ENCODE measurements around the gene RPS19. TPM values are rescaled to one million over a fixed set of nuclear protein-coding genes. Genes with fewer than 3 reads are reported as not detected.

The RPS19 gene
- 2,022 and 3,019 TPM in 2 replicates for total RNA-seq (2014; rRNA removed; shearing (Covaris generic))

GRCh38 chr19:41859618-41860418, at the start of gene RPS19:
TSS of gene RPS19 (plus strand) at chr19:41860255. CDS start at chr19:41860775, 520 bp downstream.
- no peaks in the 10 kb centered on the region; the same call in 1 of the 2 replicates for H3K27me3 ChIP-seq (ENCODE audit: control insufficient read depth, insufficient read depth, low read length)
- H3K4me3 ChIP-seq (ENCODE audit: insufficient read depth, low read depth, low read length) = peak within 1 kb of the TSS; percentile 76
- peaks cover 40% of the 10 kb centered on the region for H3K36me3 ChIP-seq (replicated peaks; ENCODE audit: control insufficient read depth, insufficient read depth, low read length)
- DNase-seq = peak; percentile 98

- no peak for DNase-seq
- no peak overlapping the region for H3K4me3 ChIP-seq (ENCODE audit: insufficient read depth, low read depth, low read length)
- H3K36me3 ChIP-seq (replicated peaks; ENCODE audit: control insufficient read depth, insufficient read depth, low read length) = no peaks in the 10 kb centered on the region
- H3K27me3 ChIP-seq (ENCODE audit: control insufficient read depth, insufficient read depth, low read length) = no peaks in the 10 kb centered on the region
Measured at GRCh38 chr19:41810301-41810700, 49.8 kb upstream of the RPS19 start.

GRCh38 chr19:41811036-41811435, 49.0 kb upstream of the RPS19 start:
- Histone ChIP-seq H3K36me3 (replicated peaks; ENCODE audit: control insufficient read depth, insufficient read depth, low read length) (no peaks in the 10 kb centered on the region), H3K27me3 (ENCODE audit: control insufficient read depth, insufficient read depth, low read length) (no peaks in the 10 kb centered on the region), H3K4me3 (ENCODE audit: insufficient read depth, low read depth, low read length) (no peak overlapping the region)
- DNase-seq = no peak

GRCh38 chr19:41811981-41812380, 48.1 kb upstream of the RPS19 start:
- no peaks in the 10 kb centered on the region for H3K36me3 ChIP-seq (replicated peaks; ENCODE audit: control insufficient read depth, insufficient read depth, low read length)
- DNase-seq = no peak

GRCh38 chr19:41813911-41814310, 46.1 kb upstream of the RPS19 start:
- no peaks in the 10 kb centered on the region for H3K36me3 ChIP-seq (replicated peaks; ENCODE audit: control insufficient read depth, insufficient read depth, low read length)
- no peak for DNase-seq
- no peak overlapping the region for H3K4me3 ChIP-seq (ENCODE audit: insufficient read depth, low read depth, low read length)
- H3K27me3 ChIP-seq (ENCODE audit: control insufficient read depth, insufficient read depth, low read length) = no peaks in the 10 kb centered on the region

More at GRCh38 chr19:41811981-41812380, 48.1 kb upstream of the RPS19 start:
- no peaks in the 10 kb centered on the region for H3K27me3 ChIP-seq (ENCODE audit: control insufficient read depth, insufficient read depth, low read length)
- no peak overlapping the region for H3K4me3 ChIP-seq (ENCODE audit: insufficient read depth, low read depth, low read length)

- Histone ChIP-seq H3K36me3 (replicated peaks; ENCODE audit: control insufficient read depth, insufficient read depth, low read length) (no peaks in the 10 kb centered on the region), H3K27me3 (ENCODE audit: control insufficient read depth, insufficient read depth, low read length) (no peaks in the 10 kb centered on the region), H3K4me3 (ENCODE audit: insufficient read depth, low read depth, low read length) (no peak overlapping the region)
- DNase-seq = no peak
Measured at GRCh38 chr19:41815301-41815700, 44.8 kb upstream of the RPS19 start.

GRCh38 chr19:41816761-41817160, 43.3 kb upstream of the RPS19 start:
- no peak for DNase-seq
- H3K27me3 ChIP-seq (ENCODE audit: control insufficient read depth, insufficient read depth, low read length) = no peaks in the 10 kb centered on the region
- H3K36me3 ChIP-seq (replicated peaks; ENCODE audit: control insufficient read depth, insufficient read depth, low read length) = no peaks in the 10 kb centered on the region
- H3K4me3 ChIP-seq (ENCODE audit: insufficient read depth, low read depth, low read length) = no peak overlapping the region

GRCh38 chr19:41821003-41821735, 38.9 kb upstream of the RPS19 start:
- H3K4me3 ChIP-seq (ENCODE audit: insufficient read depth, low read depth, low read length) = no peak overlapping the region
- DNase-seq = peak; percentile 91
- H3K27me3 ChIP-seq (ENCODE audit: control insufficient read depth, insufficient read depth, low read length) = no peaks in the 10 kb centered on the region
- H3K36me3 ChIP-seq (replicated peaks; ENCODE audit: control insufficient read depth, insufficient read depth, low read length) = no peaks in the 10 kb centered on the region

- no peaks in the 10 kb centered on the region for H3K27me3 ChIP-seq (ENCODE audit: control insufficient read depth, insufficient read depth, low read length)
- H3K4me3 ChIP-seq (ENCODE audit: insufficient read depth, low read depth, low read length) = no peak overlapping the region
- DNase-seq = peak; percentile 3
- H3K36me3 ChIP-seq (replicated peaks; ENCODE audit: control insufficient read depth, insufficient read depth, low read length) = no peaks in the 10 kb centered on the region
Measured at GRCh38 chr19:41837981-41838708, 21.9 kb upstream of the RPS19 start.

GRCh38 chr19:41839211-41839610, 20.8 kb upstream of the RPS19 start:
- H3K36me3 ChIP-seq (replicated peaks; ENCODE audit: control insufficient read depth, insufficient read depth, low read length) = no peaks in the 10 kb centered on the region
- DNase-seq = no peak
- H3K27me3 ChIP-seq (ENCODE audit: control insufficient read depth, insufficient read depth, low read length) = no peaks in the 10 kb centered on the region
- no peak overlapping the region for H3K4me3 ChIP-seq (ENCODE audit: insufficient read depth, low read depth, low read length)

- DNase-seq = peak; percentile 10
- Histone ChIP-seq H3K36me3 (replicated peaks; ENCODE audit: control insufficient read depth, insufficient read depth, low read length) (no peaks in the 10 kb centered on the region), H3K4me3 (ENCODE audit: insufficient read depth, low read depth, low read length) (no peak overlapping the region), H3K27me3 (ENCODE audit: control insufficient read depth, insufficient read depth, low read length) (no peaks in the 10 kb centered on the region)
Measured at GRCh38 chr19:41843371-41843770, 16.7 kb upstream of the RPS19 start.

- no peaks in the 10 kb centered on the region for H3K27me3 ChIP-seq (ENCODE audit: control insufficient read depth, insufficient read depth, low read length)
- DNase-seq = peak; percentile 79
- no peaks in the 10 kb centered on the region for H3K36me3 ChIP-seq (replicated peaks; ENCODE audit: control insufficient read depth, insufficient read depth, low read length)
- no peak within 1 kb of the TSS for H3K4me3 ChIP-seq (ENCODE audit: insufficient read depth, low read depth, low read length)
Measured at GRCh38 chr19:41844601-41845000, 15.5 kb upstream of the RPS19 start, which contains the start of gene LYPD4. TSS of gene LYPD4 (minus strand) at chr19:41844683. CDS start at chr19:41839285, 5,398 bp downstream.

- DNase-seq = no peak
- H3K27me3 ChIP-seq (ENCODE audit: control insufficient read depth, insufficient read depth, low read length) = no peaks in the 10 kb centered on the region
- H3K36me3 ChIP-seq (replicated peaks; ENCODE audit: control insufficient read depth, insufficient read depth, low read length) = no peaks in the 10 kb centered on the region
- no peak within 1 kb of the TSS for H3K4me3 ChIP-seq (ENCODE audit: insufficient read depth, low read depth, low read length)
Measured at GRCh38 chr19:41845001-41845050, 15.2 kb upstream of the RPS19 start, which contains the start of gene DMRTC2. TSS of gene DMRTC2 (plus strand) at chr19:41845042. CDS start at chr19:41847429, 2,387 bp downstream.

GRCh38 chr19:41845051-41845590, 14.9 kb upstream of the RPS19 start:
- Histone ChIP-seq H3K36me3 (replicated peaks; ENCODE audit: control insufficient read depth, insufficient read depth, low read length) (no peaks in the 10 kb centered on the region), H3K4me3 (ENCODE audit: insufficient read depth, low read depth, low read length) (no peak overlapping the region), H3K27me3 (ENCODE audit: control insufficient read depth, insufficient read depth, low read length) (no peaks in the 10 kb centered on the region)
- no peak for DNase-seq
